Vagina (tissue), 2 donors: ENCODE results near the gene MAPK1.
"Not testable (repeated sequence)": the region's sequence is repeated elsewhere in the genome, so short reads cannot be mapped to it uniquely, and the experiment has no call there.

Experiments used
- CTCF ChIP-seq, 3 experiments: fragments of 450-650 bp in 2 of 3; fragments of 200-600 bp in 1 of 3; sonication (generic) in 1 of 3; IDR thresholded peaks; one replicate each; pipeline ENCODE4 v1.5.1; 2017 to 2019; ENCODE audit warnings: antibody characterized with exemption in 3 of 3, mild to moderate bottlenecking in 2 of 3, moderate library complexity in 2 of 3
- POLR2A ChIP-seq, 2 donors: fragments of 450-650 bp; IDR thresholded peaks; one replicate each; pipeline ENCODE4 v1.6.1; 2017; ENCODE audit warnings: antibody characterized with exemption in 2 of 2, mild to moderate bottlenecking in 2 of 2, moderate library complexity in 2 of 2
- POLR2AphosphoS5 ChIP-seq, 2 donors: sonication (generic); formaldehyde crosslinking; IDR thresholded peaks; one replicate each; pipeline ENCODE4 v1.9.0; 2017; ENCODE audit warnings: antibody characterized with exemption in 2 of 2, mild to moderate bottlenecking in 2 of 2, low read depth in 1 of 2; ENCODE audit not compliant: insufficient read depth in 1 of 2

GRCh38 chr22:21801304-21801644, 66.2 kb downstream of the MAPK1 start:
- not testable (repeated sequence) for TF ChIP-seq CTCF (IDR thresholded peaks at IDR 0.05); POLR2A (IDR thresholded peaks at IDR 0.05); POLR2AphosphoS5 (IDR thresholded peaks at IDR 0.05; ENCODE audit: insufficient read depth in 1 of 2, low read depth in 1 of 2)
